Mesodermal cell (in vitro differentiated cells): Measurements from ENCODE around the gene MYL10.
A peak's percentile ranks its signal among the peaks of the same experiment; 100 is the strongest.

Experiments used
- H3K27ac ChIP-seq: 2 replicates; pipeline ENCODE4 v1.7.0; 2013; ENCODE audit warnings: mild to moderate bottlenecking, low read depth, low read length, moderate library complexity; ENCODE audit not compliant: severe bottlenecking
- H3K36me3 ChIP-seq: 2 replicates; pipeline ENCODE4 v1.7.1; 2013; ENCODE audit warnings: mild to moderate bottlenecking, low read length, moderate library complexity; ENCODE audit not compliant: control insufficient read depth, insufficient read depth
- H3K4me1 ChIP-seq: one replicate; pipeline ENCODE4 v1.7.1; 2013; ENCODE audit warnings: mild to moderate bottlenecking, low read length; ENCODE audit not compliant: insufficient read depth, control insufficient read depth, poor library complexity, severe bottlenecking
- H3K4me3 ChIP-seq: 2 replicates; pipeline ENCODE4 v1.7.0; 2013; ENCODE audit warnings: low read length, control low read depth, mild to moderate bottlenecking; ENCODE audit not compliant: insufficient read depth, poor library complexity, severe bottlenecking; ENCODE audit errors: extremely low read depth
- H3K9me3 ChIP-seq: 2 replicates; pipeline ENCODE4 v1.7.1; 2013; ENCODE audit warnings: mild to moderate bottlenecking, low read length, moderate library complexity; ENCODE audit not compliant: control insufficient read depth
- WGBS, 2 experiments: methylation state at CpG; one replicate each; pipeline ENCODE4 v1.1.5; 2013; ENCODE audit warnings: missing lambda C conversion rate in 2 of 2; ENCODE audit not compliant: insufficient coverage in 2 of 2; 5-methylcytosine and 5-hydroxymethylcytosine counted together

MYL10 gene

DNA sequence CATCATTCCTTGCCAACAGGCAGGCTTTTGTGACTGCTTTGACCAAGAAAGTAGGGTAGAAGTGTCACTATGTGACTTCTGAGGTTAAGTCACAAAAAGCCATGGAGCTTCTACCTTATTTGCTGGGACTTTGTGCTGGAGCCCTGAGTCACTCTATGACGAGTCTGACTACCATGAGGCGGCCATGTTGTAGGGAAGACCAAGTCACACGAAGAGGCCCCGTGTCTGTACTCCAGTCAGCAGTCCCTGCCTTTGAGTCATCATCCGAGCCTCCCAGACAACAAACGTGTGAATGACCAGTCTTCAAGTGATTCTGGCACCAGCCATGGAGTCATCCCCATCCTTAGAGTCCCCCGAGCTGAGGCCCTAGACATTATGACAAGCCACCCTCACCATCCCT is 3.5 kb upstream of the MYL10 start:
- no peaks in the 10 kb centered on the region for H3K36me3 ChIP-seq
- H3K4me3 ChIP-seq = no peak overlapping the region
- H3K27ac ChIP-seq = no peak overlapping the region
- H3K9me3 ChIP-seq = peaks cover 14% of the 10 kb centered on the region
- H3K4me1 ChIP-seq = peaks cover 35% of the 10 kb centered on the region
- WGBS, 2 experiments = 80 to 82% methylated on average over 7 of the region's 7 CpGs

- no peaks in the 10 kb centered on the region for H3K36me3 ChIP-seq
- no peak overlapping the region for H3K4me3 ChIP-seq
- H3K9me3 ChIP-seq = peaks cover 14% of the 10 kb centered on the region
- peaks cover 21% of the 10 kb centered on the region for H3K4me1 ChIP-seq
- 64 to 77% methylated on average over 4 of the region's 4 CpGs for WGBS, 2 experiments
- no peak overlapping the region for H3K27ac ChIP-seq
These were observed 2.2 kb upstream of the MYL10 start for GRCh38 chr7:101631224-101631714.

DNA sequence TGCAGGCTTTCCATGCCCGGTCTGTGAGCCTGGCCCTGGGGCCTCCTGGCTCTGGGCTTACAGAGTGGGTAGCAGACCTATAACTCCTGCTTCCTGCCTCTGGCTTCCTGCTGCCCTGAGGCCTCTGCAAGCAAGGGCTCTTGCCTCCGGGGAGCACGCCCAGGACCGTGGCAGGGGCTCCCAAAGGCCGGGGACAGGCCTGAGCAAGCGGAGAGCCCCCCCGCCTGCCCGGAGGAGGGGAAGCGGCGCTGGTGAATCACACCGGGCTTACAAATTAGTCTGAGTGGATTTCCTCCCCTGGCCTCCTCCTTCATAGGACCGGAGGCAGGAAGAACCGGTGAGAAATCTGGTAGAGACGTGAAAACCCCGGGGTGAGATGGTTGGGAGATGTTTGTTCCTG is 1.5 kb upstream of the MYL10 start:
- Histone ChIP-seq H3K27ac (peak overlapping the region; percentile 7), H3K36me3 (no peaks in the 10 kb centered on the region), H3K4me3 (no peak overlapping the region), H3K9me3 (peaks cover 14% of the 10 kb centered on the region), H3K4me1 (peaks cover 24% of the 10 kb centered on the region)
- 66 to 74% methylated on average over 5 to 13 of the region's 15 CpGs for WGBS, 2 experiments

- Histone ChIP-seq H3K36me3 (no peaks in the 10 kb centered on the region), H3K4me1 (peaks cover 39% of the 10 kb centered on the region), H3K27ac (no peak overlapping the region), H3K9me3 (peaks cover 10% of the 10 kb centered on the region), H3K4me3 (no peak overlapping the region)
- WGBS, 2 experiments = 90 to 93% methylated on average over 4 of the region's 6 CpGs
These were observed 574 bp downstream of the MYL10 start for GRCh38 chr7:101628522-101628921.

GRCh38 chr7:101626758-101627157 is 2.3 kb downstream of the MYL10 start:
- Histone ChIP-seq H3K9me3 (no peaks in the 10 kb centered on the region), H3K4me3 (no peak overlapping the region), H3K36me3 (no peaks in the 10 kb centered on the region), H3K27ac (no peak overlapping the region), H3K4me1 (peaks cover 41% of the 10 kb centered on the region)
- 89 to 95% methylated on average over 7 to 8 of the region's 9 CpGs for WGBS, 2 experiments

DNA sequence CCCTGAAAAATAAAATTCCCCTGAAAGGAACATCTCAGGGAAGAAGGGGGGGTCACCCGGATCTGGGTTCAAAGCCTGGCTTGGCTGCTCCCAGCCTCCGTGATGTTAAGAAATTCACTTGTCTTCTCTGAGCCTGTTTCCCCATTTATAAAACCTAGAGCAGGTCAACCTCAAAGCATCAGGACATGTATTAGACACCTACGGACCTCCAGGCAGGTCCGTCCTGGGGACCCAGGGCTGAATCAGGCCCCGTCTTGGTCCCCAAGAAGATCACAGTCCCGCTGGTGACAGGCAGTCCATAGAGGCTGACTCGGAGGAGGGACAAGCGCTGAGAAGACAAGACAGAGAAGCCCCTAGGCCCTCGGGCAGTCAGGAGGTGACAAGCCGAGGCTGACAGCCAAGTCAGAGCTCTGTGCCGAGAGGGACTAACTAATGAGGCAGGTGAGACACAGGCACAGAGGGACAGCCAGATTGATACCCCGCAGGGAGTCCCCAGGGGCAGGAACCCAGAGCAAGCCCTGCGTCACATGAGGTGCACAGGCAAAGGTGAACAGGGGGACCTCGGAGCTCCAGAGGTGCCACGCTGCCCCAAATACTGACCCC is 2.9 kb downstream of the MYL10 start:
- WGBS, 2 experiments = 64 to 72% methylated on average over 12 to 15 of the region's 15 CpGs
- no peaks in the 10 kb centered on the region for H3K36me3 ChIP-seq
- H3K27ac ChIP-seq = no peak overlapping the region

DNA sequence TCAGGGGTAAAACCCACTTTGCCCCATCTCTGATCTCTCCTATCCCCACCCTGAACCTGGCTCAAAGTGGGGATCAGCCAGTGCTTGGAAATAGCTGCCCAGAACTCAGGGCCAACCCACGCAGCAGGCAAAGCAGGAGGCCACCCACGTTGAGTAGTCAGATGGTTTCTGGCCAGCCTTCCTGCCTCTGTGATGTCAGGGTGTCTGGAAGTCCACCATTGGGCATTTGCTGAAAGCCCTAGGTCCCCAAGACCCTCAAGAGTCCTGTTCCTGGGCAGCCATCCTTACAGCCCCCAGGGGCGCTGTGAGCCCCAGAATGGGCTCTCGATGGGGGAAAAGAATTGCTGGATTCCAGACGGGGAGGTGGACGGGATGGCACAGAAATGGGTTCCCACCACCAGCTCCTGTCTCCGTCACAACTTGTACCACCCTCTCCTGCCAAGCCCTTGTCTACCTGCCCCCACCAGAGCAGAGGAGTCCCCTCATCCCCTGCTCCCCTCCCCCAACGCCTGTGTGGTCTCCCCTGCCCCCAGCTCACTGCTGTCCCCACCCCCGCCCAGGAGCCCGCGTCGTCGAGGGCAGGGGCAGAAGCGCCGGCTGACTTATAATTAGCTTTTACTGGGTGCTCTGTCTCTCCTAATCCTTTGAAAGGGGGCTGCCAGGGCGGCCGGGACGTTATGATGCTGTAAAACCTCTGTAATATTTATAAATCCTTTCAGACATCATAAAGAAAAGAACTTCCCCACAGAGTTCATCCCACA is 3.9 kb downstream of the MYL10 start:
- H3K4me3 ChIP-seq = no peak overlapping the region
- H3K36me3 ChIP-seq = no peaks in the 10 kb centered on the region
- 23 to 41% methylated on average over 5 to 10 of the region's 18 CpGs for WGBS, 2 experiments
- H3K4me1 ChIP-seq = peaks cover 26% of the 10 kb centered on the region
- no peaks in the 10 kb centered on the region for H3K9me3 ChIP-seq
- peak overlapping the region; percentile 92 for H3K27ac ChIP-seq

More for the DNA sequence above, 2.9 kb downstream of the MYL10 start:
- no peaks in the 10 kb centered on the region for H3K9me3 ChIP-seq
- no peak overlapping the region for H3K4me3 ChIP-seq
- peaks cover 35% of the 10 kb centered on the region for H3K4me1 ChIP-seq

GRCh38 chr7:101624246-101625001 is 4.7 kb downstream of the MYL10 start:
- Histone ChIP-seq H3K4me1 (peaks cover 26% of the 10 kb centered on the region), H3K9me3 (no peaks in the 10 kb centered on the region), H3K36me3 (no peaks in the 10 kb centered on the region), H3K27ac (peak overlapping the region; percentile 92), H3K4me3 (no peak overlapping the region)
- WGBS, 2 experiments = 70 to 74% methylated on average over 23 of the region's 23 CpGs

- no peak overlapping the region for H3K4me3 ChIP-seq
- WGBS, 2 experiments = 91 to 93% methylated on average over 12 to 15 of the region's 15 CpGs
- peaks cover 33% of the 10 kb centered on the region for H3K4me1 ChIP-seq
- H3K27ac ChIP-seq = no peak overlapping the region
- no peaks in the 10 kb centered on the region for H3K9me3 ChIP-seq
- no peaks in the 10 kb centered on the region for H3K36me3 ChIP-seq
These were observed 6.4 kb downstream of the MYL10 start for GRCh38 chr7:101622609-101623173.

- WGBS, 2 experiments = 90 to 95% methylated on average over 8 to 10 of the region's 10 CpGs
- Histone ChIP-seq H3K27ac (no peak overlapping the region), H3K4me1 (peaks cover 32% of the 10 kb centered on the region), H3K36me3 (no peaks in the 10 kb centered on the region), H3K4me3 (no peak overlapping the region), H3K9me3 (no peaks in the 10 kb centered on the region)
These were observed 8.1 kb downstream of the MYL10 start for GRCh38 chr7:101620991-101621390.
